Measurements from ENCODE around the gene CYTH3. TPM values are rescaled to one million over a fixed set of nuclear protein-coding genes. Genes with fewer than 3 reads are reported as not detected.

Gene CYTH3
- total and polyA plus RNA-seq, 2 of the 13 experiments (the other 11 are each of a cell fraction or from before 2014, with no cell fraction given) = 3.1 to 3.8 TPM

GRCh38 chr7:6238309-6238925 lies 34.0 kb downstream of the CYTH3 start (continued):
- TF ChIP-seq ZNF281 (CRISPR knock-in tag; IDR thresholded peaks at IDR 0.05; ENCODE audit: borderline replicate concordance) (peak; percentile 62; the same call in 1 of the 2 replicates), FOXA1 (IDR thresholded peaks at IDR 0.05) (peak; percentile 100), FOXA1 (CRISPR knock-in tag; IDR thresholded peaks at IDR 0.05) (peak; percentile 99), CBX5 (CRISPR knock-in tag; IDR thresholded peaks at IDR 0.05; ENCODE audit: borderline replicate concordance) (no peak), CHD4 (IDR thresholded peaks at IDR 0.05; ENCODE audit: borderline replicate concordance, low read length) (no peak), ZNF562 (CRISPR knock-in tag; IDR thresholded peaks at IDR 0.05; ENCODE audit: borderline replicate concordance) (no peak), ZNF619 (CRISPR knock-in tag; IDR thresholded peaks at IDR 0.05) (no peak), ZNF558 (CRISPR knock-in tag; IDR thresholded peaks at IDR 0.05; ENCODE audit: borderline replicate concordance) (no peak), GATAD2A (CRISPR knock-in tag; IDR thresholded peaks at IDR 0.05) (peak; percentile 91), NR1H2 (CRISPR knock-in tag; IDR thresholded peaks at IDR 0.05; ENCODE audit: borderline replicate concordance, low read depth) (no peak), ZKSCAN1 (IDR thresholded peaks at IDR 0.05; ENCODE audit: low read length) (no peak), SNAPC4 (CRISPR knock-in tag; IDR thresholded peaks at IDR 0.05) (no peak), SALL1 (CRISPR knock-in tag; IDR thresholded peaks at IDR 0.05) (no peak)
- TF ChIP-seq, protein P1, sequence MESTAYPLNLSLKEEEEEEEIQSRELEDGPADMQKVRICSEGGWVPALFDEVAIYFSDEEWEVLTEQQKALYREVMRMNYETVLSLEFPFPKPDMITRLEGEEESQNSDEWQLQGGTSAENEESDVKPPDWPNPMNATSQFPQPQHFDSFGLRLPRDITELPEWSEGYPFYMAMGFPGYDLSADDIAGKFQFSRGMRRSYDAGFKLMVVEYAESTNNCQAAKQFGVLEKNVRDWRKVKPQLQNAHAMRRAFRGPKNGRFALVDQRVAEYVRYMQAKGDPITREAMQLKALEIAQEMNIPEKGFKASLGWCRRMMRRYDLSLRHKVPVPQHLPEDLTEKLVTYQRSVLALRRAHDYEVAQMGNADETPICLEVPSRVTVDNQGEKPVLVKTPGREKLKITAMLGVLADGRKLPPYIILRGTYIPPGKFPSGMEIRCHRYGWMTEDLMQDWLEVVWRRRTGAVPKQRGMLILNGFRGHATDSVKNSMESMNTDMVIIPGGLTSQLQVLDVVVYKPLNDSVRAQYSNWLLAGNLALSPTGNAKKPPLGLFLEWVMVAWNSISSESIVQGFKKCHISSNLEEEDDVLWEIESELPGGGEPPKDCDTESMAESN (CRISPR knock-in tag; conservative IDR thresholded peaks at IDR 0.05) = no peak
- TF ChIP-seq, protein P2, sequence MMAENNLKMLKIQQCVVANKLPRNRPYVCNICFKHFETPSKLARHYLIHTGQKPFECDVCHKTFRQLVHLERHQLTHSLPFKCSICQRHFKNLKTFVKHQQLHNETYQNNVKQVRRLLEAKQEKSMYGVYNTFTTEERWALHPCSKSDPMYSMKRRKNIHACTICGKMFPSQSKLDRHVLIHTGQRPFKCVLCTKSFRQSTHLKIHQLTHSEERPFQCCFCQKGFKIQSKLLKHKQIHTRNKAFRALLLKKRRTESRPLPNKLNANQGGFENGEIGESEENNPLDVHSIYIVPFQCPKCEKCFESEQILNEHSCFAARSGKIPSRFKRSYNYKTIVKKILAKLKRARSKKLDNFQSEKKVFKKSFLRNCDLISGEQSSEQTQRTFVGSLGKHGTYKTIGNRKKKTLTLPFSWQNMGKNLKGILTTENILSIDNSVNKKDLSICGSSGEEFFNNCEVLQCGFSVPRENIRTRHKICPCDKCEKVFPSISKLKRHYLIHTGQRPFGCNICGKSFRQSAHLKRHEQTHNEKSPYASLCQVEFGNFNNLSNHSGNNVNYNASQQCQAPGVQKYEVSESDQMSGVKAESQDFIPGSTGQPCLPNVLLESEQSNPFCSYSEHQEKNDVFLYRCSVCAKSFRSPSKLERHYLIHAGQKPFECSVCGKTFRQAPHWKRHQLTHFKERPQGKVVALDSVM (CRISPR knock-in tag; IDR thresholded peaks at IDR 0.05) = no peak
- TF ChIP-seq, protein P3, sequence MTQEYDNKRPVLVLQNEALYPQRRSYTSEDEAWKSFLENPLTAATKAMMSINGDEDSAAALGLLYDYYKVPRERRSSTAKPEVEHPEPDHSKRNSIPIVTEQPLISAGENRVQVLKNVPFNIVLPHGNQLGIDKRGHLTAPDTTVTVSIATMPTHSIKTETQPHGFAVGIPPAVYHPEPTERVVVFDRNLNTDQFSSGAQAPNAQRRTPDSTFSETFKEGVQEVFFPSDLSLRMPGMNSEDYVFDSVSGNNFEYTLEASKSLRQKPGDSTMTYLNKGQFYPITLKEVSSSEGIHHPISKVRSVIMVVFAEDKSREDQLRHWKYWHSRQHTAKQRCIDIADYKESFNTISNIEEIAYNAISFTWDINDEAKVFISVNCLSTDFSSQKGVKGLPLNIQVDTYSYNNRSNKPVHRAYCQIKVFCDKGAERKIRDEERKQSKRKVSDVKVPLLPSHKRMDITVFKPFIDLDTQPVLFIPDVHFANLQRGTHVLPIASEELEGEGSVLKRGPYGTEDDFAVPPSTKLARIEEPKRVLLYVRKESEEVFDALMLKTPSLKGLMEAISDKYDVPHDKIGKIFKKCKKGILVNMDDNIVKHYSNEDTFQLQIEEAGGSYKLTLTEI (CRISPR knock-in tag; conservative IDR thresholded peaks at IDR 0.05) = no peak
